ENCODE data around the gene ITPR2.
"Not testable (repeated sequence)": the region's sequence is repeated elsewhere in the genome, so short reads cannot be mapped to it uniquely, and the experiment has no call there.

The ITPR2 gene

GRCh38 chr12:26661399-26661798 is 171.6 kb downstream of the ITPR2 start:
- DNase-seq (ENCODE audit: low read depth in 2 of 2): no peak

GRCh38 chr12:26659930-26660329 is 173.1 kb downstream of the ITPR2 start:
- no peak for DNase-seq (ENCODE audit: low read depth in 2 of 2)

GRCh38 chr12:26658991-26659390 is 174.0 kb downstream of the ITPR2 start:
- no peak for DNase-seq (ENCODE audit: low read depth in 2 of 2)

- no peak for DNase-seq (ENCODE audit: low read depth in 2 of 2)
These were observed 178.4 kb downstream of the ITPR2 start for GRCh38 chr12:26654623-26655022.

GRCh38 chr12:26651566-26652188 is 181.3 kb downstream of the ITPR2 start:
- no peak for DNase-seq (ENCODE audit: low read depth in 2 of 2)

- no peak for DNase-seq (ENCODE audit: low read depth in 2 of 2)
These were observed 182.0 kb downstream of the ITPR2 start for GRCh38 chr12:26651036-26651435.

- DNase-seq (ENCODE audit: low read depth in 2 of 2): no peak
These were observed 184.0 kb downstream of the ITPR2 start for GRCh38 chr12:26648999-26649398.

GRCh38 chr12:26648584-26648983 is 184.4 kb downstream of the ITPR2 start:
- DNase-seq (ENCODE audit: low read depth in 2 of 2): no peak

GRCh38 chr12:26648066-26648465 is 184.9 kb downstream of the ITPR2 start:
- DNase-seq (ENCODE audit: low read depth in 2 of 2): no peak

GRCh38 chr12:26647088-26647487 is 185.9 kb downstream of the ITPR2 start:
- DNase-seq (ENCODE audit: low read depth in 2 of 2): no peak

- DNase-seq (ENCODE audit: low read depth in 2 of 2): no peak
These were observed 186.4 kb downstream of the ITPR2 start for GRCh38 chr12:26646571-26646970.

- DNase-seq (ENCODE audit: low read depth in 2 of 2): not testable (repeated sequence)
These were observed 188.6 kb downstream of the ITPR2 start for GRCh38 chr12:26644376-26644775.

- DNase-seq (ENCODE audit: low read depth in 2 of 2): no peak
These were observed 189.3 kb downstream of the ITPR2 start for GRCh38 chr12:26643532-26644315.

GRCh38 chr12:26642361-26642760 is 190.6 kb downstream of the ITPR2 start:
- no peak for DNase-seq (ENCODE audit: low read depth in 2 of 2)

GRCh38 chr12:26636710-26637328 is 196.2 kb downstream of the ITPR2 start:
- no peak for DNase-seq (ENCODE audit: low read depth in 2 of 2)

GRCh38 chr12:26633591-26634210 is 199.3 kb downstream of the ITPR2 start:
- no peak for DNase-seq (ENCODE audit: low read depth in 2 of 2)

- no peak for DNase-seq (ENCODE audit: low read depth in 2 of 2)
These were observed 200.2 kb downstream of the ITPR2 start for GRCh38 chr12:26632756-26633155.

- DNase-seq (ENCODE audit: low read depth in 2 of 2): no peak
These were observed 201.1 kb downstream of the ITPR2 start for GRCh38 chr12:26631846-26632245.

- DNase-seq (ENCODE audit: low read depth in 2 of 2): no peak
These were observed 202.4 kb downstream of the ITPR2 start for GRCh38 chr12:26630546-26631027.

GRCh38 chr12:26629864-26630263 is 203.1 kb downstream of the ITPR2 start:
- DNase-seq (ENCODE audit: low read depth in 2 of 2): no peak

GRCh38 chr12:26628234-26628633 is 204.8 kb downstream of the ITPR2 start:
- DNase-seq (ENCODE audit: low read depth in 2 of 2): no peak

- DNase-seq (ENCODE audit: low read depth in 2 of 2): no peak
These were observed 205.7 kb downstream of the ITPR2 start for GRCh38 chr12:26627335-26627734.
